Mammary epithelial cell (primary cell): ENCODE data around the gene SLC2A6.

ENCODE experiments used
- EZH2 ChIP-seq: IDR thresholded peaks from 2 replicates; pipeline ENCODE4 v1.6.1; 2012; ENCODE audit warnings: low read length, inconsistent platforms, borderline replicate concordance
- TF ChIP-seq, protein P1 (sequence below), 2 donors: IDR thresholded peaks in 1 of 2; conservative IDR thresholded peaks in 1 of 2; 2 replicates each; pipeline ENCODE4 v1.5.1; 2011 to 2012; ENCODE audit warnings: inconsistent platforms in 2 of 2, low read length in 2 of 2, mild to moderate bottlenecking in 2 of 2, control low read depth in 1 of 2, low read depth in 1 of 2; ENCODE audit not compliant: insufficient read depth in 1 of 2; ENCODE audit errors: extremely low read depth in 1 of 2

DNA sequence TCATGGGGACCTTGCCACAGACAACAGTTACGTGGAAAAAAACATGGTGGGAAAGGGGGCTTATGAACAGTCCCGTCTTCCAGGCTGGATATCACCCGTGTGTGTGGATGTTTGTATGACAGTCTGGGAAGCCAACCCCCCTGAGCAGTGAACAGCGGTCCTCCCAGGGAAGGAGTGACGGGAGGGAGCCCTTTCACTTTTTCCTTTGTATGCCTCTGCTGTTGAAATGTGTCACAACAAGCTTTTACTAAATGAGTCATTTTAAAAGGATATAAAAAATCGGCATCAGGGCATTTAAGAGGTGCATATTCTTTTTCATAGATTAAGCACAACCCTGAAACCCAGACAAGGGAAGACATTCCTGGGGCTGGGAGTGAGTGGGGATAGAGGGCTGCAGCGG lies 40.8 kb upstream of the SLC2A6 start:
- TF ChIP-seq, protein P1, sequence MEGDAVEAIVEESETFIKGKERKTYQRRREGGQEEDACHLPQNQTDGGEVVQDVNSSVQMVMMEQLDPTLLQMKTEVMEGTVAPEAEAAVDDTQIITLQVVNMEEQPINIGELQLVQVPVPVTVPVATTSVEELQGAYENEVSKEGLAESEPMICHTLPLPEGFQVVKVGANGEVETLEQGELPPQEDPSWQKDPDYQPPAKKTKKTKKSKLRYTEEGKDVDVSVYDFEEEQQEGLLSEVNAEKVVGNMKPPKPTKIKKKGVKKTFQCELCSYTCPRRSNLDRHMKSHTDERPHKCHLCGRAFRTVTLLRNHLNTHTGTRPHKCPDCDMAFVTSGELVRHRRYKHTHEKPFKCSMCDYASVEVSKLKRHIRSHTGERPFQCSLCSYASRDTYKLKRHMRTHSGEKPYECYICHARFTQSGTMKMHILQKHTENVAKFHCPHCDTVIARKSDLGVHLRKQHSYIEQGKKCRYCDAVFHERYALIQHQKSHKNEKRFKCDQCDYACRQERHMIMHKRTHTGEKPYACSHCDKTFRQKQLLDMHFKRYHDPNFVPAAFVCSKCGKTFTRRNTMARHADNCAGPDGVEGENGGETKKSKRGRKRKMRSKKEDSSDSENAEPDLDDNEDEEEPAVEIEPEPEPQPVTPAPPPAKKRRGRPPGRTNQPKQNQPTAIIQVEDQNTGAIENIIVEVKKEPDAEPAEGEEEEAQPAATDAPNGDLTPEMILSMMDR (conservative IDR thresholded peaks at IDR 0.05 in 1 of 2, IDR thresholded peaks at IDR 0.05 in 1 of 2; ENCODE audit: extremely low read depth in 1 of 2, insufficient read depth in 1 of 2, low read depth in 1 of 2, low read length in 2 of 2) = no peak
- TF ChIP-seq EZH2 = no peak
